H1 (cell line): ENCODE data around the gene NOTUM. TPM values are rescaled to one million over a fixed set of nuclear protein-coding genes. Genes with fewer than 3 reads are reported as not detected.

Experiments
- CTCF ChIA-PET: fragments of 300-600 bp; sonication (Branson Sonifier 250); formaldehyde crosslinking; loops from one replicate; lab custom pipeline; 2021; ENCODE audit not compliant: partially characterized antibody; lab: Charles Lee
- POLR2A ChIA-PET: fragments of 300-600 bp; sonication (Branson Sonifier 250); formaldehyde crosslinking; loops from one replicate; lab custom pipeline; 2021; ENCODE audit warnings: inconsistent platforms; ENCODE audit not compliant: partially characterized antibody; lab: Charles Lee
- DNase-seq, 2 experiments: peaks; one replicate each; pipeline versions ENCODE4 v3.0.0 to v3.0.0-alpha.2; 2010 to 2022; ENCODE audit warnings: low spot score in 2 of 2, low read depth in 1 of 2, mixed read lengths in 1 of 2
- FAIRE-seq: peaks from 2 replicates; lab custom pipeline; 2011; peaks lifted over from hg19 to GRCh38; lab: Jason Lieb, UNC
- H2AFZ ChIP-seq: 2 replicates; pipeline ENCODE4 v1.8.1; 2012; ENCODE audit warnings: low read length, inconsistent platforms
- H2AK5ac ChIP-seq: 2 replicates; pipeline ENCODE4 v1.6.1; 2013; ENCODE audit warnings: low read depth, low read length
- H2BK120ac ChIP-seq: replicated peaks from 2 replicates; pipeline ENCODE3; 2013; ENCODE audit warnings: low read depth, low read length, inconsistent platforms
- H2BK12ac ChIP-seq: 2 replicates; pipeline ENCODE4 v1.6.1; 2013; ENCODE audit warnings: low read depth, low read length
- H2BK15ac ChIP-seq: 2 replicates; pipeline ENCODE4 v1.6.1; 2013; ENCODE audit warnings: low read length
- H2BK20ac ChIP-seq: 2 replicates; pipeline ENCODE4 v1.6.1; 2013; ENCODE audit warnings: low read length
- H2BK5ac ChIP-seq: 2 replicates; pipeline ENCODE4 v1.6.1; 2013; ENCODE audit warnings: low read depth, low read length
- H3K14ac ChIP-seq: 2 replicates; pipeline ENCODE4 v1.6.1; 2013; ENCODE audit warnings: inconsistent platforms; ENCODE audit not compliant: insufficient read length
- H3K18ac ChIP-seq: 2 replicates; pipeline ENCODE4 v1.6.1; 2013; ENCODE audit warnings: low read length; ENCODE audit errors: extremely low read depth
- H3K23ac ChIP-seq: 2 replicates; pipeline ENCODE4 v1.6.1; 2013; ENCODE audit warnings: inconsistent platforms; ENCODE audit not compliant: insufficient read length
- H3K23me2 ChIP-seq: 2 replicates; pipeline ENCODE4 v1.6.1; 2013; ENCODE audit warnings: low read depth, low read length
- H3K27ac ChIP-seq: 2 replicates; pipeline ENCODE4 v1.6.1; 2011; ENCODE audit warnings: low read depth, low read length, inconsistent platforms
- H3K27me3 ChIP-seq, 4 experiments: replicated peaks in 1 of 4; 1 replicate in 1 of 4; 2 replicates in 3 of 4; pipeline versions ENCODE4 v1.6.1 to v1.8.1; 2011 to 2013; ENCODE audit warnings: low read length in 3 of 4, mild to moderate bottlenecking in 3 of 4, inconsistent platforms in 2 of 4, mixed read lengths in 2 of 4, moderate library complexity in 1 of 4; ENCODE audit not compliant: control insufficient read depth in 3 of 4, insufficient read depth in 3 of 4; ENCODE audit errors: extremely low read depth in 1 of 4
- H3K36me3 ChIP-seq, 4 experiments: 2 replicates each; pipeline versions ENCODE4 v1.6.1 to v1.8.1; 2011 to 2013; ENCODE audit warnings: mild to moderate bottlenecking in 4 of 4, low read length in 3 of 4, moderate library complexity in 2 of 4, control low read depth in 1 of 4, inconsistent platforms in 1 of 4; ENCODE audit not compliant: insufficient read depth in 4 of 4, control insufficient read depth in 2 of 4
- H3K4ac ChIP-seq: replicated peaks from 2 replicates; pipeline ENCODE3; 2013; ENCODE audit warnings: low read length, low read depth, mixed read lengths, inconsistent platforms; ENCODE audit not compliant: insufficient read length
- H3K4me1 ChIP-seq, 4 experiments: replicated peaks in 1 of 4; 1 replicate in 1 of 4; 2 replicates in 3 of 4; pipeline versions ENCODE4 v1.6.1 to v1.8.1; 2011 to 2013; ENCODE audit warnings: low read length in 3 of 4, inconsistent platforms in 2 of 4, mixed read lengths in 1 of 4; ENCODE audit not compliant: insufficient read depth in 4 of 4, control insufficient read depth in 3 of 4
- H3K4me2 ChIP-seq, 2 experiments: 2 replicates each; pipeline versions ENCODE4 v1.6.1 to v1.8.1; 2011 to 2013; ENCODE audit warnings: low read depth in 2 of 2, low read length in 2 of 2, control low read depth in 1 of 2, inconsistent platforms in 1 of 2, mild to moderate bottlenecking in 1 of 2; ENCODE audit not compliant: insufficient read depth in 1 of 2
- H3K4me3 ChIP-seq, 4 experiments: fragments of 200-600, 300-600 bp in 1 of 4; sonication (generic), shearing (Covaris generic), sonication (Bioruptor Twin) in 1 of 4; 2 replicates each; pipeline versions ENCODE4 v1.5.1 to v1.8.1; 2011 to 2016; ENCODE audit warnings: low read length in 4 of 4, low read depth in 3 of 4, control low read depth in 2 of 4, inconsistent platforms in 2 of 4, mild to moderate bottlenecking in 2 of 4, mixed read lengths in 1 of 4, moderate library complexity in 1 of 4; ENCODE audit not compliant: insufficient read depth in 2 of 4; ENCODE audit errors: extremely low read depth in 1 of 4
- H3K56ac ChIP-seq: replicated peaks from 2 replicates; pipeline ENCODE3; 2013; ENCODE audit warnings: low read depth, mild to moderate bottlenecking, mixed read lengths, low read length, inconsistent platforms; ENCODE audit not compliant: insufficient read length
- H3K79me1 ChIP-seq: 2 replicates; pipeline ENCODE4 v1.6.1; 2013; ENCODE audit warnings: low read depth, low read length, control low read depth
- H3K79me2 ChIP-seq, 2 experiments: 2 replicates each; pipeline versions ENCODE4 v1.6.1 to v1.8.1; 2012 to 2013; ENCODE audit warnings: low read length in 2 of 2, mild to moderate bottlenecking in 2 of 2, inconsistent platforms in 1 of 2; ENCODE audit not compliant: insufficient read depth in 2 of 2, control insufficient read depth in 1 of 2
- H3K9ac ChIP-seq, 4 experiments: replicated peaks in 1 of 4; 1 replicate in 1 of 4; 2 replicates in 3 of 4; pipeline versions ENCODE4 v1.6.1 to v1.8.1; 2011 to 2013; ENCODE audit warnings: low read depth in 3 of 4, low read length in 3 of 4, control low read depth in 2 of 4, mild to moderate bottlenecking in 2 of 4, moderate library complexity in 2 of 4, inconsistent platforms in 1 of 4; ENCODE audit errors: extremely low read depth in 1 of 4
- H3K9me3 ChIP-seq, 2 experiments: 2 replicates each; pipeline versions ENCODE4 v1.6.1 to v1.8.1; 2012 to 2013; ENCODE audit warnings: mild to moderate bottlenecking in 2 of 2, moderate library complexity in 2 of 2, control low read depth in 1 of 2, inconsistent platforms in 1 of 2, low read depth in 1 of 2, low read length in 1 of 2, mixed read lengths in 1 of 2; ENCODE audit not compliant: insufficient read depth in 2 of 2
- H4K20me1 ChIP-seq, 2 experiments: replicated peaks in 1 of 2; 2 replicates each; pipeline versions ENCODE3 to v1.8.1; 2011 to 2013; ENCODE audit warnings: inconsistent platforms in 2 of 2, low read length in 2 of 2, mild to moderate bottlenecking in 1 of 2; ENCODE audit not compliant: insufficient read depth in 2 of 2, control insufficient read depth in 1 of 2
- H4K5ac ChIP-seq: 2 replicates; pipeline ENCODE4 v1.6.1; 2013; ENCODE audit warnings: low read length, low read depth, mixed read lengths, inconsistent platforms; ENCODE audit not compliant: insufficient read length
- H4K8ac ChIP-seq: 2 replicates; pipeline ENCODE4 v1.8.0; 2013; ENCODE audit warnings: mild to moderate bottlenecking, moderate library complexity, low read length, inconsistent platforms; ENCODE audit not compliant: insufficient read depth; ENCODE audit errors: extremely low read depth
- H4K91ac ChIP-seq: replicated peaks from 2 replicates; pipeline ENCODE3; 2013; ENCODE audit warnings: low read length, mixed read lengths, inconsistent platforms; ENCODE audit not compliant: insufficient read length
- ATF3 ChIP-seq: IDR thresholded peaks from 2 replicates; pipeline ENCODE4 v1.6.1; 2011; ENCODE audit warnings: low read depth, mild to moderate bottlenecking, low read length; ENCODE audit not compliant: insufficient read depth
- BRCA1 ChIP-seq: IDR thresholded peaks from 2 replicates; pipeline ENCODE4 v1.6.1; 2012; ENCODE audit warnings: low read depth, low read length, improper control_type of control experiment
- JUND ChIP-seq: IDR thresholded peaks from 2 replicates; pipeline ENCODE4 v1.6.1; 2011; ENCODE audit warnings: mild to moderate bottlenecking, improper control_type of control experiment, low read length
- KDM4A ChIP-seq: IDR thresholded peaks from one replicate; pipeline ENCODE4 v1.7.1; 2012; ENCODE audit warnings: low read depth, mild to moderate bottlenecking, moderate library complexity, low read length, inconsistent platforms; ENCODE audit not compliant: severe bottlenecking
- KDM5A ChIP-seq: fragments of 200-600 bp; IDR thresholded peaks from 2 replicates; pipeline ENCODE4 v1.7.1; 2012; ENCODE audit warnings: mild to moderate bottlenecking, low read length, inconsistent platforms, mixed read lengths
- MAFK ChIP-seq: IDR thresholded peaks from 2 replicates; pipeline ENCODE4 v1.6.1; 2012; ENCODE audit warnings: low read depth, mild to moderate bottlenecking, improper control_type of control experiment, low read length
- MAX ChIP-seq: IDR thresholded peaks from 2 replicates; pipeline ENCODE4 v1.6.1; 2012; ENCODE audit warnings: inconsistent platforms
- NANOG ChIP-seq: IDR thresholded peaks from 2 replicates; pipeline ENCODE4 v1.6.1; 2011; ENCODE audit warnings: low read length, low read depth, mild to moderate bottlenecking, inconsistent platforms; ENCODE audit not compliant: insufficient read depth, poor library complexity, severe bottlenecking
- NRF1 ChIP-seq: IDR thresholded peaks from 2 replicates; pipeline ENCODE4 v1.6.1; 2011; ENCODE audit warnings: mild to moderate bottlenecking, low read depth, low read length, improper control_type of control experiment
- RXRA ChIP-seq: IDR thresholded peaks from 2 replicates; pipeline ENCODE4 v1.6.1; 2011; ENCODE audit warnings: low read depth, mild to moderate bottlenecking, low read length, moderate library complexity; ENCODE audit not compliant: insufficient read depth
- SIRT6 ChIP-seq: IDR thresholded peaks from one replicate; pipeline ENCODE4 v1.7.1; 2012; ENCODE audit warnings: low read length, inconsistent platforms
- SP2 ChIP-seq: IDR thresholded peaks from 2 replicates; pipeline ENCODE4 v1.6.1; 2012; ENCODE audit warnings: mild to moderate bottlenecking, low read length, inconsistent platforms
- SUZ12 ChIP-seq: fragments of 200-600 bp; sonication (generic); IDR thresholded peaks from 2 replicates; pipeline ENCODE4 v1.6.1; 2012; ENCODE audit warnings: mild to moderate bottlenecking, inconsistent platforms, low read length, moderate library complexity, mixed read lengths
- TCF12 ChIP-seq: IDR thresholded peaks from 2 replicates; pipeline ENCODE4 v1.6.1; 2011; ENCODE audit warnings: low read depth, mild to moderate bottlenecking, low read length
- WGBS, 2 experiments: shearing (Covaris generic) in 1 of 2; methylation state at CpG; one replicate each; pipeline versions ENCODE4 v1.1.6 to v1.1.7; 2013 to 2015; ENCODE audit warnings: low lambda C conversion rate in 2 of 2, mixed read lengths in 2 of 2, inconsistent platforms in 1 of 2, low coverage in 1 of 2, missing lambda C conversion rate in 1 of 2; ENCODE audit not compliant: insufficient replicate concordance in 2 of 2, insufficient coverage in 1 of 2, insufficient read length in 1 of 2; ENCODE audit errors: extremely low coverage in 1 of 2, missing lambda C conversion rate in 1 of 2; 5-methylcytosine and 5-hydroxymethylcytosine counted together
- polyA plus RNA-seq, 7 experiments: library from polyadenylated mRNA; depleted of rRNA in 3 of 7; stranded (reverse) in 5 of 7; unstranded in 2 of 7; fragments of >200 nt in 5 of 7; fragments of 200-250 nt in 2 of 7; gene quantifications; 1 replicate in 5 of 7; 2 replicates in 1 of 7; 4 replicates in 1 of 7; pipeline versions ENCODE4 v1.2.1 to v1.2.3, GENCODE V29; 2011 to 2013; ENCODE audit warnings: missing spikeins in 2 of 7, mixed read lengths in 2 of 7
- total RNA-seq: library from RNA; stranded (reverse); fragmentation: NEBNext Ultra II Directional; extraction: Animal tissue kit (Norgen Biotek cat#: 25700); gene quantifications from 2 replicates; pipeline ENCODE4 v1.2.1, GENCODE V29; 2021

The NOTUM gene
- total and polyA plus RNA-seq, 2 of the 8 experiments (the other 6 are each of a cell fraction or from before 2014, with no cell fraction given): 0.45 to 0.76 TPM

- Histone ChIP-seq H3K79me1 (no peaks in the 10 kb centered on the region), H3K18ac (no peak within 1 kb of the TSS), H3K27ac (no peak within 1 kb of the TSS), H4K20me1 (no peaks in the 10 kb centered on the region), H2BK20ac (no peak within 1 kb of the TSS), H2BK120ac (no peak within 1 kb of the TSS), H2BK15ac (0 out of 2 replicates have a peak within 1 kb of the TSS, but pooled peaks have one; percentile 46), H3K27me3 (peaks cover 0 to 5% (median under 1%) of the 10 kb centered on the region in 4 experiments; a peak in 3 of 7 replicates), H2BK5ac (no peak within 1 kb of the TSS), H4K8ac (no peak within 1 kb of the TSS), H2AFZ (no peak within 1 kb of the TSS), H3K4ac (no peak within 1 kb of the TSS), H2BK12ac (no peak within 1 kb of the TSS), H3K23me2 (no peaks in the 10 kb centered on the region), H3K36me3 (no peaks in the 10 kb centered on the region), H3K4me2 (no peak within 1 kb of the TSS), H3K56ac (no peak within 1 kb of the TSS), H3K4me1 (peaks cover 0 to under 1% (median under 1%) of the 10 kb centered on the region in 4 experiments; a peak in 3 of 7 replicates), H4K91ac (no peak within 1 kb of the TSS), H3K9me3 (no peaks in the 10 kb centered on the region), H4K5ac (no peak within 1 kb of the TSS), H2AK5ac (no peak within 1 kb of the TSS), H3K79me2 (no peaks in the 10 kb centered on the region), H3K14ac (no peak within 1 kb of the TSS), H3K4me3 (no peak within 1 kb of the TSS), H3K9ac (no peak within 1 kb of the TSS), H3K23ac (no peak within 1 kb of the TSS)
- DNase-seq: no peak
- 81% methylated on average over 12 of the region's 13 CpGs; no CpG with 5 or more reads in 1 of the 2 experiments for WGBS, 2 experiments
- CTCF ChIA-PET: interaction anchor here (0.7 kb wide), 2 partner anchors 12 to 78 kb away, joined by 3 read pairs; no protein-coding TSS in a partner anchor
- POLR2A ChIA-PET: interaction anchor here (0.9 kb wide), 2 partner anchors 16 to 19 kb away, joined by 3 read pairs; no protein-coding TSS in a partner anchor
- no peak for FAIRE-seq
- TF ChIP-seq JUND (no peak), TCF12 (no peak), NRF1 (no peak), NANOG (no peak), SP2 (no peak), MAX (no peak), SIRT6 (no peak), RXRA (no peak), ATF3 (no peak), KDM4A (no peak), MAFK (no peak), KDM5A (no peak), BRCA1 (no peak), SUZ12 (no peak)
Measured at GRCh38 chr17:81947189-81947588, 13.8 kb downstream of the NOTUM start, which contains the start of gene MYADML2. Gene MYADML2 (minus strand): TSS chr17:81947233. CDS start chr17:81941741, 5,492 bp downstream.
